Measurements from ENCODE around the gene TBC1D14.

GRCh38 chr4:6996481-6996880 lies 86.9 kb downstream of the TBC1D14 start:
- TF ChIP-seq CTCF (IDR thresholded peaks at IDR 0.05) (no peak), POLR2A (IDR thresholded peaks at IDR 0.05) (no peak)
